ENCODE measurements around the gene YIF1B.

- TF ChIP-seq CTCF (IDR thresholded peaks at IDR 0.05) (no peak), POLR2A (IDR thresholded peaks at IDR 0.05) (no peak), EP300 (IDR thresholded peaks at IDR 0.05) (no peak), POLR2AphosphoS5 (IDR thresholded peaks at IDR 0.05) (no peak)
Measured at GRCh38 chr19:38358071-38358470, 42.3 kb upstream of the YIF1B start.
